GM18873 (cell line): ENCODE data around the gene OR4K2.
"Not testable (repeated sequence)": the region's sequence is repeated elsewhere in the genome, so short reads cannot be mapped to it uniquely, and the experiment has no call there.

ENCODE experiments used
- ATAC-seq: cut with Tn5 transposase; IDR thresholded peaks from one replicate; pipeline ENCODE4 v1.9.1; 2021; ENCODE audit warnings: mild to moderate bottlenecking, moderate library complexity, moderate number of reproducible peaks; ENCODE audit not compliant: unreplicated experiment, low FRiP score

The OR4K2 gene

GRCh38 chr14:19874842-19875241 lies at the start of gene OR4K2:
Gene OR4K2 (plus strand): TSS chr14:19875142. CDS start chr14:19876268, 1,126 bp downstream.
- ATAC-seq, result no peak

GRCh38 chr14:19827626-19828244 lies 47.2 kb upstream of the OR4K2 start:
- not testable (repeated sequence) for ATAC-seq

- no peak for ATAC-seq
Observed at GRCh38 chr14:19828314-19828713, 46.6 kb upstream of the OR4K2 start.

- not testable (repeated sequence) for ATAC-seq
Observed at GRCh38 chr14:19834203-19834848, 40.6 kb upstream of the OR4K2 start.

DNA sequence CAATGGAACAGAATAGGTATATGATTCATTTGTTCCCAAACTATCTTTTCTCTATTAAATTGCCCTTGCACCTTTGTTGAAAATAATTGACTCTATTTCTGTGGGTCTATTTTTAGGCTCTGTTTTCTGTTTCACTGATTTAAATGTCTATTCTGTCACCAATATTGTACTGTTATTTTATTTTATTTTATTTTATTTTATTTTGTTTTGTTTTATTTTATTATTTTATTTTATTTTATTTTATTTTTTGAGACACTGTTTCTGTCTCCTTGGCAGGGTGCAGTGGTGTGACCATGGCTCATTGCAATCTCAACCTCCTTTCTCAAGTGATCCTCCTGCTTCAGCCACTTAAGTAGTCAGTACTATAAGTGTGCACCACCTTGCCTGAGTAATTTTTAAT lies 36.5 kb upstream of the OR4K2 start:
- ATAC-seq, result no peak

GRCh38 chr14:19851365-19851764 lies 23.6 kb upstream of the OR4K2 start:
- ATAC-seq, result no peak

DNA sequence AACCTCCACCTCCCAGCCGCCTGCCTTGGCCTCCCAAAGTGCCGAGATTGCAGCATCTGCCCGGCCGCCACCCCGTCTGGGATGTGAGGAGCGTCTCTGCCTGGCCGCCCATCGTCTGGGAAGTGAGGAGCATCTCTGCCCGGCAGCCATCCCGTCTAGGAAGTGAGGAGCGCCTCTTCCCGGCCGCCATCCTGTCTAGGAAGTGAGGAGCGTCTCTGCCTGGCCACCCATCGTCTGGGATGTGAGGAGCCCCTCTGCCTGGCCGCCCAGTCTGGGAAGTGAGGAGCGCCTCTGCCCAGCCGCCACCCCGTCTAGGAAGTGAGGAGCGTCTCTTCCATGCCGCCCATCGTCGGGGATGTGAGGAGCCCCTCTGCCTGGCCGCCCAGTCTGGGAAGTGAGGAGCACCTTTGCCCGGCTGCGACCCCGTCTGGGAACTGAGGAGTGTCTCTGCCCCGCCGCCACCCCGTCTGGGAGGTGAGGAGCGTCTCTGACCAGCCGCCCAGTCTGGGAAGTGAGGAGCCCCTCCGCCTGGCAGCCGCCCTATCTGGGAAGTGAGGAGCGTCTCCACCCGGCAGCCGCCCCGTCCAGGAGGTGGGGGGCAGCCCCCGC lies 8.8 kb upstream of the OR4K2 start:
- ATAC-seq, result not testable (repeated sequence)

DNA sequence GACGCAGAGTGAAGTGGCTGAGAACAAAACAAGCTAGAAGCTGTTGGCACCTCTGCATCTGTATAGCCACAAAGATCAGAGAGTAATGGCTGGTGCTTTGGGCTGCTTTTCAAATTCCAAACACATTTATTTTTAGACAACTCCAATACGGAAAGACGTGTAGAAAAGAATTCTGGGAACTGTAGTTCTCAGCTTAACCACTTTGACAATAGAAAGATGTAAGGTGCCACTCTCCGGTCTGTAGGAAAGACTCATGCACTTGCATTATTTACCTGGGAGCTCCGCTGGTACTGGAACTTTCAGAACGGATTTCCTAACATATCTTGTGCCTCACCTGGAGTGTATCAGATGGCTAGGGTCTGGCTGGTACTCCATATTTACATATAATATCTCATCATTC lies 1.8 kb upstream of the OR4K2 start:
- no peak for ATAC-seq

DNA sequence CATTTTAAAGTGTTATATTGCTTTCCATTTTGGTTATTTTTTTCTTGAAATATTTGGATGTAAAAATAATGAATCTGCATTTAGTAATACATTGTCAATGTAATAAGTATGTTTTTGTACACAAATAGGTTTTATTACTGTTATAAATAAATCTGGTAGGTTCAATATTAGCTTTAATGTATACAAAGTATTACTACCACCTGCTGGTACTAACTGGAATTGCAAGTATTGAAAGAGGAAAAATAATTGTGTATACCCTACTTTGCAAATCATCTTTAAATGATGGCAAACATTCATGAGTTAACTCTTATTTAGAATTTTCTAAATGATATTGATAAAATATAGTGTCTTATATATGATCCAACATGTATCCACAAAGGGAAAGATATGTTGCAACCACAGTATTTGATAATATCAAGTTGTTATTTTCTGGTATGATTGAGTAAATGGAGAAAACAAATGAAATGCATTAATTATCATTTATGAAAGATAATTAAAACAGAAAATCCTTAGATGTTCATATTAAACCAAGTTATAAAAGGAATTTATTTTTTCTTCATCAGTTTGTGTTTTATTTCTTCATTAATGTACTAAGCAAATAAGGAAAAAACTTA lies 3.2 kb downstream of the OR4K2 start:
- ATAC-seq, result no peak

DNA sequence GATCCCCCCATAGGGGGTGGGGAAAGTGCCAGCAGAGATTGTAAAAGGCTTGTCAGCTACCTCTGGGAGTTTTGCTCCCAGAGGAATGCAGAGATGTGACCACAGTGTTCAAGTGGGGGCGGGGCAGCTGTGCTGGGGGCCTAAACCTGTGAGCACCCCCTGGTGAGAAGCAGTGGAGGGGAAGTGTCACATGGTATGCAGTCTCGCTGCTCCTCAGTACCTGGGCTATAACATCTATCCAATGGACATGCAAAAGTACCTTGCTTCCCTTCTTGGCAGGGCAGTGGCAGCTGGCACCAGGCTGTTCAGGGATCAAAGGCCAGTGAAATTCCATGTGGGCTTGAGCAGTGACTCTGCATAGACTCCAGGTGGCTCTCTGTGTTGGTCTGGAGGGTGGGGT lies 20.3 kb downstream of the OR4K2 start:
- ATAC-seq, result no peak

- no peak for ATAC-seq
Observed at GRCh38 chr14:19900999-19901398, 26.1 kb downstream of the OR4K2 start.

DNA sequence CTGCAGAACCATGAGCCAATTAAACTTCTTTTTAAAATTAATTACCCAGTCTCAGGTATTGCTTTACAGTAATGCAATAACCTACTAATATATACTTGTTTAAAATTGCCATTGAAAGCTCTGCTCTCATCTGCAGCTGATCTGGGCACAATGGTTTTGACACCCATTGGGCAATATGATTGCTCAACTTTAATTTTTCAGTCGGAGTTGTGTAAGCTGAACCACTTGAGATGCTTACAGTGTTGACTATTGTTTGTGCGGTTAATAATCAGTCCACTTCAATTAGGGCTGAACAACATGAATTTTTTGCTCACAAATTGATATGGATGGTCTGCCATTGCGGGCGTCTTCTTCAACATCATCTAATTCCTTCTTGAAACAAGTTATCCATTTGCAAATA lies 27.5 kb downstream of the OR4K2 start:
- no peak for ATAC-seq

- ATAC-seq, result no peak
Observed at GRCh38 chr14:19906665-19907064, 31.7 kb downstream of the OR4K2 start.

- no peak for ATAC-seq
Observed at GRCh38 chr14:19911114-19911513, 36.2 kb downstream of the OR4K2 start.

GRCh38 chr14:19917243-19917642 lies 42.3 kb downstream of the OR4K2 start:
- no peak for ATAC-seq

GRCh38 chr14:19917955-19918518 lies 43.1 kb downstream of the OR4K2 start:
- no peak for ATAC-seq

GRCh38 chr14:19918553-19919264 lies 43.8 kb downstream of the OR4K2 start:
- ATAC-seq, result no peak

DNA sequence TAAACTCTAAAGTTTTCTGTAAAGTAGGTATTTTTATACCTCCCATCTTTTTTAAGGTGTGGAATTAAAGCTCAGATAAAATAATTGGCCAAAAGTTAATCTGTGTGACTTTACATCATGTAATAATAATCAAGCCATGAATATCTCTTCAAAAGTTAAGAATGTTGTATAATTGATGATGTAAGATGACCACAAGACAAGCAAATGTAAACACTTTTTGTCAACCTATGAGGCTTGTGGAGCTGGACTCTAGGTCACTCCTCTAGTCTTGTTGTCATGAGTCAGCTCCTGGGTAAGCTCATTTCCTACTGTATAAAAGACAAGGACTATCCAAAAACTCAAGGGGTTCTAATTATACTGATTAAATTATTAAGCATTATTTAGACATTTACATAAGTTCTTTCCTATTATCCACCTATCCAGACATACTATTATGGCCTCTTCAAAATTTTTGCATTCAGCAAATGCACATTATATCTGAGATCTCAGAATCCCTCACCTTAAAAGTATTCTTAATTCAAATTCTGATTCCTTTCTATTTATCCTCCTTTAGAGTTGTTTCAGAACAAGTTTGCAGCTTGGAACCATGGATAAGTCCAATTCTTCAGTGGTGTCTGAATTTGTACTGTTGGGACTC lies 45.2 kb downstream of the OR4K2 start, which contains the start of gene OR4K5:
TSS of gene OR4K5 (plus strand) at position 587 of the 637 bp plus-strand sequence. CDS start at position 587, 0 bp downstream.
- ATAC-seq, result no peak

GRCh38 chr14:19930617-19931016 lies 55.7 kb downstream of the OR4K2 start, which contains the start of gene OR4K1:
Gene OR4K1 (plus strand): TSS chr14:19930917. CDS start chr14:19935667, 4,750 bp downstream.
- ATAC-seq, result no peak
